GM12801 (cell line): Measurements from ENCODE around the gene RPRD1A.

Experiments used
- TF ChIP-seq, protein P1 (sequence below): IDR thresholded peaks from one replicate; pipeline ENCODE4 v1.5.1; 2011; ENCODE audit warnings: control low read depth; ENCODE audit not compliant: insufficient read length; ENCODE audit errors: extremely low read depth

The RPRD1A gene

DNA sequence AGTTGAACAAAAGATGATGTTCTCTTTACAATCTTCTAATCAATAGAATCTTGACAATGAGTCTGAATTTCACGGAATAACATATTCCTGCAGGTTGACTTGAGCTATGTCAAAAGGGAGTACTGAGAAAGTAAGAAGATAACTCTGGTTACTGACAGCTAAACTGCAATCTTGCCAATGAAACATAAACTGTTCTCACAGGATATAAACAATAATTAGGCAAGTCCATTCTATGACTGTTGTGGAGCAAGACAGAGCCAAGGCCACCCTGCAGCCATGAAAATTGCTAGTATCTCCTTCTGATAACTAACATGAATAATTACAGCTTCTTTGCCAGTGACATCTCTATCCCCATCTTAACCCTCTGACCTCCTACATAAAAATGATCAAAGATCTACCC, 6.3 kb upstream of the RPRD1A start:
- TF ChIP-seq, protein P1, sequence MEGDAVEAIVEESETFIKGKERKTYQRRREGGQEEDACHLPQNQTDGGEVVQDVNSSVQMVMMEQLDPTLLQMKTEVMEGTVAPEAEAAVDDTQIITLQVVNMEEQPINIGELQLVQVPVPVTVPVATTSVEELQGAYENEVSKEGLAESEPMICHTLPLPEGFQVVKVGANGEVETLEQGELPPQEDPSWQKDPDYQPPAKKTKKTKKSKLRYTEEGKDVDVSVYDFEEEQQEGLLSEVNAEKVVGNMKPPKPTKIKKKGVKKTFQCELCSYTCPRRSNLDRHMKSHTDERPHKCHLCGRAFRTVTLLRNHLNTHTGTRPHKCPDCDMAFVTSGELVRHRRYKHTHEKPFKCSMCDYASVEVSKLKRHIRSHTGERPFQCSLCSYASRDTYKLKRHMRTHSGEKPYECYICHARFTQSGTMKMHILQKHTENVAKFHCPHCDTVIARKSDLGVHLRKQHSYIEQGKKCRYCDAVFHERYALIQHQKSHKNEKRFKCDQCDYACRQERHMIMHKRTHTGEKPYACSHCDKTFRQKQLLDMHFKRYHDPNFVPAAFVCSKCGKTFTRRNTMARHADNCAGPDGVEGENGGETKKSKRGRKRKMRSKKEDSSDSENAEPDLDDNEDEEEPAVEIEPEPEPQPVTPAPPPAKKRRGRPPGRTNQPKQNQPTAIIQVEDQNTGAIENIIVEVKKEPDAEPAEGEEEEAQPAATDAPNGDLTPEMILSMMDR: no peak

DNA sequence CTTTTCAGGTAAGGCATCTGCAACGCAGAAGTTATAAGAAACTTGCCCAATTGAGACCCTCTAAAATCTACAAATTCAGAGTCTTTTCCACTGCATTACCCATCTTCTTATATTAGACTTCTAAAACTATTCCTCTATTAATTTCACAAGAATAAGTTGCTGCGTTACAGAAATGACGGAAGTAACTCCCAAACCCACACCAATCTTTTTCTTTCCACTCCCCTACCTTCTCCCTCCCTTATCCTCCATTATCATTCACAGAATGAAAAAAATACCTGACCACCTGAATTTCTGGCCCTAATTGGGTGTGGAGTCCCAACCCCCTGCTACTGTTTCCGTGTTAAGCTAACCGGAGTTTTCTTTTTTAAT, 689 bp downstream of the RPRD1A start:
- TF ChIP-seq, protein P1: no peak

DNA sequence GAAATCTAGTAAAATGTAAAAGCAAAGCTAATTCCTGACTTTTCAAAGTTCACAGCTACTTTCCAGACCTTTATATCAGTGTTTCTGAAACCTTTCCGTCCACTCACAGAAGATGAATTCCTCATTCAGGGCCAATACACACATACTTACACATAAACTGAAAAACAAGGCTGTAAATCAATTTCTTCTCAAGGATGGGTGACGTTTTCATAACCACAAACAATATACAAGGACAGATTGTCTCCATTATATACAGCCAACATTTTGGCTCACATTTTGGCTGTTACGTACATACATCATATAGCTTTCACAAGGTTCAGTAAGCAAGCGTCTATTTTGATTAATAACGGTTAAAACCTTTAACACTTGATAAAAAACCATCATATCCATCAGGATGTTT, 1.4 kb downstream of the RPRD1A start:
- TF ChIP-seq, protein P1: no peak

DNA sequence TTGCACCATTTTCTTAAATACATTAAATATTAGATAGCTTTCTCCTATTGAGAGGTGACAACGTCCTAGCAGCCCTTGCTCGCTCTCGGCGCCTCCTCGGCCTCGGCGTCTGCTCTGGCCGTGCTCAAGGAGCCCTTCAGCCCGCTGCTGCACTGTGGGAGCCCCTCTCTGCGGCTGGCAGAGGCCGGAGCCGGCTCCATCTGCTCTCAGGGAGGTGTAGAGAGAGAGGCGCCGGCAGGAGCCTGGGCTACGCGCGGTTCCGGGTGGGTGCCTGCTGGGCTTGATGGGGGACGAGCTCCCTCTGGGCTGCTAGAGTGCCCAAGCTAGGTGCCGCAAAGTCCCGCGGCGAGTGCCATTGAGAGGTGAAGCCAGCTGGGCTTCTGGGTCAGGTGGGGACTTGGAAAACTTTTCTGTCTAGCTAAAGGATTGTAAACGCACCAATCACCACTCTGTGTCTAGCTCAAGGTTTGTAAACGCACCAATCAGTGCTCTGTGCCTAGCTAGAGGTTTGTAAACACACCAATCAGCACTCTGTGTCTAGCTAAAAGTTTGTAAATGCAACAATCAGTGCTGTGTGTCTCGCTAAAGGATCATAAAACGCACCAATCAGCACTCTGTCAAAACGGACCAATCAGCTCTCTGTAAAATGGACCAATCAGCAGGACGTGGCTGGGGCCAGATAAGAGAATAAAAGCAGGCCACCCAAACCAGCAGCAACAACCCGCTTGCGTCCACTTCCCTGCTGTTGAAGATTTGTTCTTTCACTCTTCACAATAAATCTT, 3.1 kb downstream of the RPRD1A start:
- TF ChIP-seq, protein P1: no peak

DNA sequence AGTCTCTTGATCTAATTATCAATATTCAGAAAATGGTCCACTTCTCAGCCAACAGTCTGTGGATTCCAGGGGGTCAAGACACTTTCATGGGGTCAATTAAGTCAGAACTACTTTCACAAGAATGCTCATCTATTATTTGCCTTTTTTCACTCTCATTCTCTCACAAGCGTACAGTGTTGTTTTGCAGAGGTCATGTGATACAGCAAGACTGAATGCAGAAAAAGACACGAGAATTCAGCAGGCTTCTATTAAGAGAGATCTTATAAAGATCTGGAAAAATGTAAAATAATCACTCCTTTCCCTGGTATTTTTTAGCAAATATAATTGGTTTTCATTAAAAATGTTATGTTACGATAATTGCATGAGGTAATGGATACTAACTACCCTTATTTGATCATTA, 8.7 kb downstream of the RPRD1A start:
- TF ChIP-seq, protein P1: no peak

DNA sequence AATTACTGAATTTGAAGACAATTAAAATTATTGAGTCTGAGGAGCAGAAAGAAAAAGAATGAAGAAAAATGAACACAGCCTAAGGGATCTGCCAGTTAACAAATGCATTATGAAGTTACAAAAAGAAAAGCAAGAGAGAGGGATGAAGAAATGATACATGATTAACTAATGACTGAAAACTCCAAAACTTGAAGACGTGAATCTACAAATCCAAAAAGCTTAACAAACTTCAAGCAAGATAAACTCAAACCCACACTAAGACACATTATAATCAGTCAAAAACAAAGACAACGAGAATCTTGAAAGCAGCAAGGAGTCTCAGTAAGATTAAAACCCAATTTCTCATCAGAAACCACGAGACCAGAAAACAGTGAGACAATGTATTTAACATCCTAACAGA, 15.6 kb downstream of the RPRD1A start:
- TF ChIP-seq, protein P1: no peak

DNA sequence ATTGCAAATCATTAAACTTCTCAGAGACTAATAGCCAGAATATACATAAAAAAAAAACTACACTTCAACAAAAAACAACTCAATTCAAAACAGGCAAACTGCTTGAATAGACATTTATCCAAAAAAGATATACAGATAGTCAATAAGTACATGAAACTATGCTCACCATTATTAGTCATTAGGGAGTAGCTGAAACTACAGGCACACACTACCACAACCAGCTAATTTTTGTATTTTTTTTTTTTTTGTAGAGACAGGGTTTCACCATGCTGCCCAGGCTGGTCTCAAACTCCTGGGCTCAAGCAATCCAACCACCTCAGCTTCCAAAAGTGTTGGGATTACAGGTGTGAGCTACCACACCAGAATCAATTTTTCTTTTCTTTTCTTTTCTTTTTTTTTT, 16.9 kb downstream of the RPRD1A start:
- TF ChIP-seq, protein P1: no peak
